ENCODE data around the gene MAPK14.

DNA sequence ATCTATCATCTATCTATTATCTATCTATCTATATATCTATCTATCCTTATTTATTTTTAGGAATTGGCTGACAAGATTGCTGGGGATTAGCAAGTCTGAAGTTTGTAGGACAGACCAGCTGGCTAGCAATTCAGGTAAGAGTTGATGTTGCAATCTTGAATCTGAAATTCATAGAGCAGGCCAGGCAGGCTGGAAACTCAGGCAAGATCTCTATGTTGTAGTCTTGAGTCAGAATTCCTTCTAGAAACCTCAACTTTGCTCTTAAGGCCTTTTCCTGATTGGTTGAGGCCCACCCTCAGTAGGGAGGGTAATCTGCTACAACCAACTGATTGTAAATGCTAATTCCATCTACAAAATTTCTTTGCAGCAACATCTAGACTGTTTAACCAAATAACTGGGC lies 121.9 kb downstream of the MAPK14 start:
- TF ChIP-seq SPI1 (IDR thresholded peaks at IDR 0.05; ENCODE audit: borderline replicate concordance, low read depth) (no peak), POLR2AphosphoS5 (IDR thresholded peaks at IDR 0.05; ENCODE audit: low read depth) (no peak), GABPA (IDR thresholded peaks at IDR 0.05; ENCODE audit: low read depth) (no peak)
- TF ChIP-seq, protein P1, sequence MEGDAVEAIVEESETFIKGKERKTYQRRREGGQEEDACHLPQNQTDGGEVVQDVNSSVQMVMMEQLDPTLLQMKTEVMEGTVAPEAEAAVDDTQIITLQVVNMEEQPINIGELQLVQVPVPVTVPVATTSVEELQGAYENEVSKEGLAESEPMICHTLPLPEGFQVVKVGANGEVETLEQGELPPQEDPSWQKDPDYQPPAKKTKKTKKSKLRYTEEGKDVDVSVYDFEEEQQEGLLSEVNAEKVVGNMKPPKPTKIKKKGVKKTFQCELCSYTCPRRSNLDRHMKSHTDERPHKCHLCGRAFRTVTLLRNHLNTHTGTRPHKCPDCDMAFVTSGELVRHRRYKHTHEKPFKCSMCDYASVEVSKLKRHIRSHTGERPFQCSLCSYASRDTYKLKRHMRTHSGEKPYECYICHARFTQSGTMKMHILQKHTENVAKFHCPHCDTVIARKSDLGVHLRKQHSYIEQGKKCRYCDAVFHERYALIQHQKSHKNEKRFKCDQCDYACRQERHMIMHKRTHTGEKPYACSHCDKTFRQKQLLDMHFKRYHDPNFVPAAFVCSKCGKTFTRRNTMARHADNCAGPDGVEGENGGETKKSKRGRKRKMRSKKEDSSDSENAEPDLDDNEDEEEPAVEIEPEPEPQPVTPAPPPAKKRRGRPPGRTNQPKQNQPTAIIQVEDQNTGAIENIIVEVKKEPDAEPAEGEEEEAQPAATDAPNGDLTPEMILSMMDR (IDR thresholded peaks at IDR 0.05; ENCODE audit: insufficient read depth, low read length): no peak
- TF ChIP-seq, protein P2, sequence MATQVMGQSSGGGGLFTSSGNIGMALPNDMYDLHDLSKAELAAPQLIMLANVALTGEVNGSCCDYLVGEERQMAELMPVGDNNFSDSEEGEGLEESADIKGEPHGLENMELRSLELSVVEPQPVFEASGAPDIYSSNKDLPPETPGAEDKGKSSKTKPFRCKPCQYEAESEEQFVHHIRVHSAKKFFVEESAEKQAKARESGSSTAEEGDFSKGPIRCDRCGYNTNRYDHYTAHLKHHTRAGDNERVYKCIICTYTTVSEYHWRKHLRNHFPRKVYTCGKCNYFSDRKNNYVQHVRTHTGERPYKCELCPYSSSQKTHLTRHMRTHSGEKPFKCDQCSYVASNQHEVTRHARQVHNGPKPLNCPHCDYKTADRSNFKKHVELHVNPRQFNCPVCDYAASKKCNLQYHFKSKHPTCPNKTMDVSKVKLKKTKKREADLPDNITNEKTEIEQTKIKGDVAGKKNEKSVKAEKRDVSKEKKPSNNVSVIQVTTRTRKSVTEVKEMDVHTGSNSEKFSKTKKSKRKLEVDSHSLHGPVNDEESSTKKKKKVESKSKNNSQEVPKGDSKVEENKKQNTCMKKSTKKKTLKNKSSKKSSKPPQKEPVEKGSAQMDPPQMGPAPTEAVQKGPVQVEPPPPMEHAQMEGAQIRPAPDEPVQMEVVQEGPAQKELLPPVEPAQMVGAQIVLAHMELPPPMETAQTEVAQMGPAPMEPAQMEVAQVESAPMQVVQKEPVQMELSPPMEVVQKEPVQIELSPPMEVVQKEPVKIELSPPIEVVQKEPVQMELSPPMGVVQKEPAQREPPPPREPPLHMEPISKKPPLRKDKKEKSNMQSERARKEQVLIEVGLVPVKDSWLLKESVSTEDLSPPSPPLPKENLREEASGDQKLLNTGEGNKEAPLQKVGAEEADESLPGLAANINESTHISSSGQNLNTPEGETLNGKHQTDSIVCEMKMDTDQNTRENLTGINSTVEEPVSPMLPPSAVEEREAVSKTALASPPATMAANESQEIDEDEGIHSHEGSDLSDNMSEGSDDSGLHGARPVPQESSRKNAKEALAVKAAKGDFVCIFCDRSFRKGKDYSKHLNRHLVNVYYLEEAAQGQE (IDR thresholded peaks at IDR 0.05; ENCODE audit: insufficient replicate concordance, low read depth): no peak
